OCI-LY7 (cell line): Measurements from ENCODE around the gene RIN3.

Experiments
- EZH2phosphoT487 ChIP-seq: fragments of 200-600 bp; sonication (generic); IDR thresholded peaks from 2 replicates; pipeline ENCODE4 v1.6.1; 2018; ENCODE audit warnings: low read depth, borderline replicate concordance, mild to moderate bottlenecking, mixed run types, antibody characterized with exemption, low read length, moderate library complexity, mixed read lengths
- TF ChIP-seq, protein P1 (sequence below): fragments of 200-600 bp; sonication (generic); conservative IDR thresholded peaks from 2 replicates; pipeline ENCODE4 v1.5.1; 2014; ENCODE audit warnings: mild to moderate bottlenecking, antibody characterized with exemption, low read length, moderate library complexity, mixed read lengths

- TF ChIP-seq, protein P1, sequence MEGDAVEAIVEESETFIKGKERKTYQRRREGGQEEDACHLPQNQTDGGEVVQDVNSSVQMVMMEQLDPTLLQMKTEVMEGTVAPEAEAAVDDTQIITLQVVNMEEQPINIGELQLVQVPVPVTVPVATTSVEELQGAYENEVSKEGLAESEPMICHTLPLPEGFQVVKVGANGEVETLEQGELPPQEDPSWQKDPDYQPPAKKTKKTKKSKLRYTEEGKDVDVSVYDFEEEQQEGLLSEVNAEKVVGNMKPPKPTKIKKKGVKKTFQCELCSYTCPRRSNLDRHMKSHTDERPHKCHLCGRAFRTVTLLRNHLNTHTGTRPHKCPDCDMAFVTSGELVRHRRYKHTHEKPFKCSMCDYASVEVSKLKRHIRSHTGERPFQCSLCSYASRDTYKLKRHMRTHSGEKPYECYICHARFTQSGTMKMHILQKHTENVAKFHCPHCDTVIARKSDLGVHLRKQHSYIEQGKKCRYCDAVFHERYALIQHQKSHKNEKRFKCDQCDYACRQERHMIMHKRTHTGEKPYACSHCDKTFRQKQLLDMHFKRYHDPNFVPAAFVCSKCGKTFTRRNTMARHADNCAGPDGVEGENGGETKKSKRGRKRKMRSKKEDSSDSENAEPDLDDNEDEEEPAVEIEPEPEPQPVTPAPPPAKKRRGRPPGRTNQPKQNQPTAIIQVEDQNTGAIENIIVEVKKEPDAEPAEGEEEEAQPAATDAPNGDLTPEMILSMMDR, result no peak
- TF ChIP-seq EZH2phosphoT487, result no peak
Observed at GRCh38 chr14:92610849-92611271, 97.3 kb downstream of the RIN3 start.
